Muscle of leg (tissue), 11 donors: ENCODE measurements around the gene AUTS2. TPM values are rescaled to one million over a fixed set of nuclear protein-coding genes. Genes with fewer than 3 reads are reported as not detected.

ENCODE experiments used
- DNase-seq: peaks from one replicate; pipeline ENCODE4 v3.0.0; 2013
- H3K27ac ChIP-seq: one replicate; pipeline ENCODE4 v1.5.1; 2013; ENCODE audit warnings: mild to moderate bottlenecking, low read length, control low read depth
- H3K27me3 ChIP-seq: one replicate; pipeline ENCODE4 v1.6.1; 2013; ENCODE audit warnings: low read length; ENCODE audit not compliant: control insufficient read depth, insufficient read depth
- H3K36me3 ChIP-seq: one replicate; pipeline ENCODE4 v1.6.1; 2013; ENCODE audit warnings: low read length; ENCODE audit not compliant: control insufficient read depth, insufficient read depth
- H3K4me1 ChIP-seq: one replicate; pipeline ENCODE4 v1.6.1; 2013; ENCODE audit warnings: low read length; ENCODE audit not compliant: control insufficient read depth, insufficient read depth
- H3K4me3 ChIP-seq: one replicate; pipeline ENCODE4 v1.5.1; 2013; ENCODE audit warnings: low read length, control low read depth
- H3K9me3 ChIP-seq: replicated peaks from 2 replicates; pipeline ENCODE4 v1.6.1; 2013; ENCODE audit warnings: low read depth, low read length; ENCODE audit not compliant: control insufficient read depth
- WGBS: methylation state at CpG from one replicate; pipeline ENCODE4 v1.1.5; 2013; ENCODE audit warnings: missing lambda C conversion rate; ENCODE audit not compliant: insufficient coverage; 5-methylcytosine and 5-hydroxymethylcytosine counted together
- polyA plus RNA-seq, 8 donors: library from polyadenylated mRNA; unstranded; fragments of 120-200 nt; gene quantifications; one replicate each; pipeline versions ENCODE4 v1.2.1 to v1.2.3, GENCODE V29; 2013; ENCODE audit warnings: inconsistent platforms in 1 of 8, low replicate concordance in 1 of 8; ENCODE audit not compliant: insufficient read length in 8 of 8, insufficient read depth in 1 of 8
- total RNA-seq: library from RNA; stranded (reverse); fragments of 120-200 nt; gene quantifications from one replicate; pipeline ENCODE4 v1.2.4, GENCODE V29; 2013

AUTS2 gene
- total and polyA plus RNA-seq, 9 donors, result 28.6 to 92.3 (median 58.8) TPM

- H3K9me3 ChIP-seq, result peaks cover 3% of the 10 kb centered on the region
- H3K36me3 ChIP-seq, result no peaks in the 10 kb centered on the region
- no peak for DNase-seq
- peaks cover 6% of the 10 kb centered on the region for H3K4me1 ChIP-seq
- 91% methylated on average over 5 of the region's 15 CpGs for WGBS
- H3K27ac ChIP-seq, result no peak overlapping the region
- no peaks in the 10 kb centered on the region for H3K27me3 ChIP-seq
- no peak overlapping the region for H3K4me3 ChIP-seq
Measured at GRCh38 chr7:70479153-70480021, 881.1 kb downstream of the AUTS2 start.

- no peak for DNase-seq
- peaks cover 6% of the 10 kb centered on the region for H3K4me1 ChIP-seq
- 91% methylated on average over 8 of the region's 8 CpGs for WGBS
- no peaks in the 10 kb centered on the region for H3K27me3 ChIP-seq
- no peaks in the 10 kb centered on the region for H3K36me3 ChIP-seq
- H3K27ac ChIP-seq, result no peak overlapping the region
- peaks cover 4% of the 10 kb centered on the region for H3K9me3 ChIP-seq
- no peak overlapping the region for H3K4me3 ChIP-seq
Measured at GRCh38 chr7:70480927-70481569, 882.8 kb downstream of the AUTS2 start.

- WGBS, result 77% methylated on average over 4 of the region's 8 CpGs
- Histone ChIP-seq H3K4me1 (peaks cover 6% of the 10 kb centered on the region), H3K4me3 (no peak overlapping the region), H3K27me3 (no peaks in the 10 kb centered on the region), H3K36me3 (no peaks in the 10 kb centered on the region), H3K27ac (no peak overlapping the region), H3K9me3 (peaks cover 4% of the 10 kb centered on the region)
- no peak for DNase-seq
Measured at GRCh38 chr7:70481570-70482123, 883.4 kb downstream of the AUTS2 start.

GRCh38 chr7:70484255-70484654, 886.0 kb downstream of the AUTS2 start:
- Histone ChIP-seq H3K4me3 (no peak overlapping the region), H3K9me3 (peaks cover 4% of the 10 kb centered on the region), H3K4me1 (no peaks in the 10 kb centered on the region), H3K27me3 (no peaks in the 10 kb centered on the region), H3K27ac (no peak overlapping the region), H3K36me3 (no peaks in the 10 kb centered on the region)
- WGBS, result no CpG with 5 or more reads among the region's 3 CpGs
- no peak for DNase-seq

- Histone ChIP-seq H3K9me3 (peaks cover 4% of the 10 kb centered on the region), H3K36me3 (no peaks in the 10 kb centered on the region), H3K27me3 (no peaks in the 10 kb centered on the region), H3K27ac (no peak overlapping the region), H3K4me1 (no peaks in the 10 kb centered on the region), H3K4me3 (no peak overlapping the region)
- DNase-seq, result no peak
- WGBS, result no CpG with 5 or more reads among the region's 7 CpGs
Measured at GRCh38 chr7:70486977-70487376, 888.7 kb downstream of the AUTS2 start.

GRCh38 chr7:70487428-70487827, 889.2 kb downstream of the AUTS2 start:
- no peaks in the 10 kb centered on the region for H3K4me1 ChIP-seq
- H3K27ac ChIP-seq, result no peak overlapping the region
- no peaks in the 10 kb centered on the region for H3K27me3 ChIP-seq
- 78% methylated on average over 10 of the region's 10 CpGs for WGBS
- peaks cover 4% of the 10 kb centered on the region for H3K9me3 ChIP-seq
- DNase-seq, result no peak
- no peak overlapping the region for H3K4me3 ChIP-seq
- H3K36me3 ChIP-seq, result no peaks in the 10 kb centered on the region

GRCh38 chr7:70487886-70488285, 889.6 kb downstream of the AUTS2 start:
- H3K9me3 ChIP-seq, result peaks cover 4% of the 10 kb centered on the region
- H3K27ac ChIP-seq, result no peak overlapping the region
- no peaks in the 10 kb centered on the region for H3K36me3 ChIP-seq
- no peaks in the 10 kb centered on the region for H3K4me1 ChIP-seq
- H3K27me3 ChIP-seq, result no peaks in the 10 kb centered on the region
- DNase-seq, result no peak
- no peak overlapping the region for H3K4me3 ChIP-seq
- 89% methylated on average over 12 of the region's 13 CpGs for WGBS

- WGBS, result no CpG with 5 or more reads among the region's 1 CpG
- Histone ChIP-seq H3K4me3 (no peak overlapping the region), H3K36me3 (no peaks in the 10 kb centered on the region), H3K4me1 (no peaks in the 10 kb centered on the region), H3K27me3 (no peaks in the 10 kb centered on the region), H3K27ac (no peak overlapping the region), H3K9me3 (no peaks in the 10 kb centered on the region)
- peak; percentile 61 for DNase-seq
Measured at GRCh38 chr7:70489813-70490212, 891.5 kb downstream of the AUTS2 start.

GRCh38 chr7:70492625-70493024, 894.4 kb downstream of the AUTS2 start:
- no peaks in the 10 kb centered on the region for H3K9me3 ChIP-seq
- H3K4me3 ChIP-seq, result no peak overlapping the region
- no peaks in the 10 kb centered on the region for H3K4me1 ChIP-seq
- H3K36me3 ChIP-seq, result no peaks in the 10 kb centered on the region
- no peak overlapping the region for H3K27ac ChIP-seq
- WGBS, result 60% methylated on average over 3 of the region's 7 CpGs
- DNase-seq, result no peak
- no peaks in the 10 kb centered on the region for H3K27me3 ChIP-seq

- H3K27me3 ChIP-seq, result no peaks in the 10 kb centered on the region
- DNase-seq, result no peak
- no peaks in the 10 kb centered on the region for H3K9me3 ChIP-seq
- no peaks in the 10 kb centered on the region for H3K36me3 ChIP-seq
- H3K4me1 ChIP-seq, result peaks cover 5% of the 10 kb centered on the region
- H3K27ac ChIP-seq, result no peak overlapping the region
- 94% methylated on average over 2 of the region's 6 CpGs for WGBS
- H3K4me3 ChIP-seq, result no peak overlapping the region
Measured at GRCh38 chr7:70494225-70495032, 896.2 kb downstream of the AUTS2 start.
